OCI-LY3 (cell line): Measurements from ENCODE around the gene PCK2.

Experiments
- CTCF ChIP-seq: fragments of 200-600, 300-600 bp; sonication (generic); IDR thresholded peaks from 2 replicates; pipeline ENCODE4 v1.5.1; 2014; ENCODE audit warnings: antibody characterized with exemption, low read length, low read depth
- EZH2phosphoT487 ChIP-seq: fragments of 200-600 bp; shearing (Covaris generic); IDR thresholded peaks from 2 replicates; pipeline ENCODE4 v1.6.1; 2018; ENCODE audit warnings: antibody characterized with exemption, mixed run types, low read depth

GRCh38 chr14:24146978-24147760 lies 53.1 kb downstream of the PCK2 start, which contains the start of gene RNF31:
- TF ChIP-seq CTCF (no peak), EZH2phosphoT487 (no peak)
